ENCODE data around the gene ZSWIM6.

DNA sequence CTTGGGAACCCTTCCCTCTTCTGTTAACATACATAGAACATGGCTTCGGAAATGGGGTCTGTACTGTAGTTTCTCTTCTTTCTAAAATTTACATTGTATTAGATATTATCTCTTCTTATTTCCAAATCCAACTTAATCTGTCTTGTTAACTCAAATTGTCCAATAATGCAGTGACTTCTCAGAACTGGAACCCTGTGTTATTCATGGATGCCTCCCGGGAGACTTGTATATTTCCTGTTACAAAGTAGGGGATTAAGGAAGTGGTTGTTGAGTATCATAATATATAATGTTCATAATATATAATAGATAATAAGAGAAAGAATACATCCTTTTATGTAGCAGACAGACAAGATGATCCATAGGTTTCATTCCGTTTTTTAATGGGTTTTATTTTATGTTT, 128.4 kb downstream of the ZSWIM6 start:
- TF ChIP-seq, protein P1, sequence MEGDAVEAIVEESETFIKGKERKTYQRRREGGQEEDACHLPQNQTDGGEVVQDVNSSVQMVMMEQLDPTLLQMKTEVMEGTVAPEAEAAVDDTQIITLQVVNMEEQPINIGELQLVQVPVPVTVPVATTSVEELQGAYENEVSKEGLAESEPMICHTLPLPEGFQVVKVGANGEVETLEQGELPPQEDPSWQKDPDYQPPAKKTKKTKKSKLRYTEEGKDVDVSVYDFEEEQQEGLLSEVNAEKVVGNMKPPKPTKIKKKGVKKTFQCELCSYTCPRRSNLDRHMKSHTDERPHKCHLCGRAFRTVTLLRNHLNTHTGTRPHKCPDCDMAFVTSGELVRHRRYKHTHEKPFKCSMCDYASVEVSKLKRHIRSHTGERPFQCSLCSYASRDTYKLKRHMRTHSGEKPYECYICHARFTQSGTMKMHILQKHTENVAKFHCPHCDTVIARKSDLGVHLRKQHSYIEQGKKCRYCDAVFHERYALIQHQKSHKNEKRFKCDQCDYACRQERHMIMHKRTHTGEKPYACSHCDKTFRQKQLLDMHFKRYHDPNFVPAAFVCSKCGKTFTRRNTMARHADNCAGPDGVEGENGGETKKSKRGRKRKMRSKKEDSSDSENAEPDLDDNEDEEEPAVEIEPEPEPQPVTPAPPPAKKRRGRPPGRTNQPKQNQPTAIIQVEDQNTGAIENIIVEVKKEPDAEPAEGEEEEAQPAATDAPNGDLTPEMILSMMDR (IDR thresholded peaks at IDR 0.05) = no peak
- TF ChIP-seq, protein P2, sequence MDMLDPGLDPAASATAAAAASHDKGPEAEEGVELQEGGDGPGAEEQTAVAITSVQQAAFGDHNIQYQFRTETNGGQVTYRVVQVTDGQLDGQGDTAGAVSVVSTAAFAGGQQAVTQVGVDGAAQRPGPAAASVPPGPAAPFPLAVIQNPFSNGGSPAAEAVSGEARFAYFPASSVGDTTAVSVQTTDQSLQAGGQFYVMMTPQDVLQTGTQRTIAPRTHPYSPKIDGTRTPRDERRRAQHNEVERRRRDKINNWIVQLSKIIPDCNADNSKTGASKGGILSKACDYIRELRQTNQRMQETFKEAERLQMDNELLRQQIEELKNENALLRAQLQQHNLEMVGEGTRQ (IDR thresholded peaks at IDR 0.05) = no peak
- TF ChIP-seq CHD2 (IDR thresholded peaks at IDR 0.05; ENCODE audit: low read length, partially characterized antibody) (no peak), NPAS2 (CRISPR knock-in tag; IDR thresholded peaks at IDR 0.05; ENCODE audit: borderline replicate concordance) (no peak), CEBPB (IDR thresholded peaks at IDR 0.05) (no peak), POLR2A (IDR thresholded peaks at IDR 0.05; ENCODE audit: low read length) (no peak), SMC3 (IDR thresholded peaks at IDR 0.05) (no peak), MAX (IDR thresholded peaks at IDR 0.05) (no peak)
- TF ChIP-seq, protein P3, sequence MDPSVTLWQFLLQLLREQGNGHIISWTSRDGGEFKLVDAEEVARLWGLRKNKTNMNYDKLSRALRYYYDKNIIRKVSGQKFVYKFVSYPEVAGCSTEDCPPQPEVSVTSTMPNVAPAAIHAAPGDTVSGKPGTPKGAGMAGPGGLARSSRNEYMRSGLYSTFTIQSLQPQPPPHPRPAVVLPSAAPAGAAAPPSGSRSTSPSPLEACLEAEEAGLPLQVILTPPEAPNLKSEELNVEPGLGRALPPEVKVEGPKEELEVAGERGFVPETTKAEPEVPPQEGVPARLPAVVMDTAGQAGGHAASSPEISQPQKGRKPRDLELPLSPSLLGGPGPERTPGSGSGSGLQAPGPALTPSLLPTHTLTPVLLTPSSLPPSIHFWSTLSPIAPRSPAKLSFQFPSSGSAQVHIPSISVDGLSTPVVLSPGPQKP (IDR thresholded peaks at IDR 0.05; ENCODE audit: low read depth, low read length) = no peak
